H54 (cell line): ENCODE measurements around the gene OR6B3.

Experiments
- DNase-seq: peaks from one replicate; pipeline ENCODE4 v3.0.0; 2011; ENCODE audit warnings: low spot score, mixed read lengths; ENCODE audit not compliant: insufficient read length
- FAIRE-seq: peaks from 3 replicates; lab custom pipeline; 2011; peaks lifted over from hg19 to GRCh38; lab: Jason Lieb, UNC
- POLR2A ChIP-seq: IDR thresholded peaks from 2 replicates; pipeline ENCODE4 v1.6.1; 2011; ENCODE audit warnings: low read depth, mild to moderate bottlenecking, low read length

The OR6B3 gene

DNA sequence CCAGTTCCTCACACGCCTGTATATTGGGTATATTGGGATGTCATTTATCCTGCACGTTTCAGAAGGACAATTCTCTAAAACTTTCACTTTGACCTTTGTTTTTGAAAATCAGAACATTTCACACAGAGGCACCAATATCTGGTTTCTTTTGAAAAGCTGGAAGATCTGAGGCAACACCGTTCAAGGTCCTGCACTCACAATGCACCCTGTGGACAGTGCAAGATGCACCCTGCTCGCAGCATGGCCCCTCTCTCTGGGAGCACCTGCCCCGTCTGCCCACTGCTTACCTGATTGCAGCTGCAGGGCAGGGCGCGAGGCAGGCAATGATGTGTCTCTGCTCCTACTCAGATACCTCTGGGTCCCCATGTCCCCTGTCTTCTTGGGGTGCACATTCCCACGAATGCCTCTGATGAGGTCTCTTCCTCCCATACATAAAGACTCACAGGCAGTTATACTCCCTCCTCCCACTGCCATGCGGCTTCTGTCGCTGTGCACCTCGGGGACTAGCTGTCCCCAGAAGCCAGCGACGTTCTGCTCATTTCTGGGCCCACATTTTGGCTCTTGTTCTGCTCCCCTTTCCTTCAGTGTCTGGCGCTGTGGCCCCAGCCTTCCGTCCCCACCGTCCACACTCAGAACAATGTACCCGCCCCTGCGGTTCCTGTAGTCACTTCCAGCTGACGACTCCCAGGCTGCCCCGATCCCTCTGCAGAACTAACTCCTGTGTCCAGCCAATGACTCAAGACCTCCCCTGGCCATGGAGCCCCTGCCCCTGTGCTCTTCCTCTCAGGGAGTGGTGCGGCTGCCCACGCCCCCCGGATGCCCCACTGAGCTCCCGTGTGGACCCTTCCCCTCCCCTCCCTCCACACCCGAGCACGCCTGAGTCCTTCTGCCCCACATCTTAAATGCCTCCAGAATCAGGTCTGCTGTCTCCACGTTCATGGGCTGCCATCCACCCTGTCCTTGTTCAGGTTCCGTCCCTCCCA lies at the start of gene OR6B3:
OR6B3 (minus strand) TSS at position 349 of the 983 bp plus-strand sequence.
- TF ChIP-seq POLR2A = no peak
- no peak for FAIRE-seq

DNA sequence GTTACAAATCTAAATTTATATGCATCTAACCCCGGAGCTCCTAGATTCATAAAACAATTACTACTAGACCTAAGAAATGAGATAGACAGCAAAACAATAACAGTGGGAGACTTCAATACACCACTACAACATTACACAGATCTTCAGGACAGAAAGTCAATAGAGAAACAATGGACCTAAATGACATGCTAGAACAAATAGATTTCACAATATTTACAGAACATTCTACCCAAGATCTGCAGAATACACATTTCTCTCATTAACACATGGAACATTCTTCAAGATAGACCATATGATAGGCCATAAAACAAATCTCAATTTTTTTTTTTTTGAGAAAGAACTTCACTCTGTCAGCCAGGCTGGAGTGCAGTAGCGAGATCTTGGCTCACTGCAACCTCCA lies 45.0 kb upstream of the OR6B3 start:
- DNase-seq (no peak), FAIRE-seq (no peak)
- TF ChIP-seq POLR2A = no peak

More for the DNA sequence above, at the start of gene OR6B3:
- no peak for DNase-seq

DNA sequence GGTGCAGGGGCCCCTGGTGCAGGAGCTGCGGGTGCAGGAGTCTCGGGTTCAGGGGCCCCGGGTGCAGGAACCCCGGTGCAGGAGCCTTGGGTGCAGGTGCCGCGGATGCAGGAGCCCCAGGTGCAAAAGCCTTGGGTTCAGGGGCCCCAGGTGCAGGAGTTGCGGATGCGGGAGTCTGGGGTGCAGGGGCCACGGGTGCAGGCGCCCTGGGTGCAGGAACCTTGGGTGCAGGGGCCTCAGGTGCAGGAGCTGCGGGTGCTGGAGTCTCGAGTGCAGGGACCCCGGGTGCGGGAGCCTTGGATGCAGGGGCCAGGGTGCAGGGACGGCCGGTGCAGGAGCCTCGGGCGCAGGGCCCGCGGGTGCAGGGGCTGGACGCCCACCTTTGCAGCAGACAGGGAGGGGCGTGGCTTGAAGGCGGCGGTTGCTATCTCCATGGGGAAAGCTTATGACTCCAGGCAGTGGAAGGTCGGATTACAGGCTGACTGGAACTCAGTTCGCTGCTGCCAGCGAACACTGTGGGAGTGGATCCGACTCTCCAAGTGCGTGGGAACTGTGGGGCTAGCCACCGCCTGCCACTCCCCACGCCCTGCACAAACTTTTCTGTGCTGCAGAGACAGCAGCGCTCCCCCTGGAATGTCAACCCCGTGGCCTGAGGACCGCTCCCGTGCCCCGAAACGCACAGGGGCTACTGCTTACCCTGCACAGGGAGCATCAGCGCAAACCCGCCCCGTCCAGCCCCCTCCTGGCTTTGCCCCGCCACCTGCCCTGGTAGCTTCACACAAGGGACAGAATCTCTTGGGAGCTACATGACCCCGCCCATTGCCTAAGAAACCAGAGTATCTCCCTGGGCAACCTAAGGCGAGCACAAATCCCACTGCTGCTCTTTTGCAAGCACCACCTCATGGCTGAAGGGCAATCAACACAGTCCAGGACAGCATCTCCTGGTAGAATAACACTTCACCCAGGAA lies 42.5 kb upstream of the OR6B3 start:
- TF ChIP-seq POLR2A = no peak
- no peak for FAIRE-seq

DNA sequence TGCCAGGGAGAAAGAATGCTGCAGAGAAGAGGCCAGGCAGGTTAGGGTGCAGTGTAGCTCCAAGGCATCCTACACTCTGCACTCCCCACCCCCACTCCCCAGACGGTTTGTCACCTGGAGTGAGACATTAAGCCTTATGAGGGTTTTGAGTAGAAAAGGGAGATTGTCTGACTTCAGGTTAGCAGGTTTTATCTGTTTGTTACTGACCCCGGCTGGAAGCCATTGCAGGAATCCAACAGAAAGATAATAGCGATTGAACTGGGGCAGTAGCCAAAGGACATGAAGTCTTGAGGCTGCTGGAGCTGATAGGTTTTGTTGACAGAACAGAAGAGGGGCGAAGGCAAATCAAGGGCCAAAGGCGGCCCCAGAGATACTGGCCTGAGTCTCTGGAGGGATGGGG lies 36.0 kb upstream of the OR6B3 start:
- DNase-seq = no peak
- TF ChIP-seq POLR2A = no peak
- no peak for FAIRE-seq

More for the DNA sequence above, 42.5 kb upstream of the OR6B3 start:
- DNase-seq = no peak

DNA sequence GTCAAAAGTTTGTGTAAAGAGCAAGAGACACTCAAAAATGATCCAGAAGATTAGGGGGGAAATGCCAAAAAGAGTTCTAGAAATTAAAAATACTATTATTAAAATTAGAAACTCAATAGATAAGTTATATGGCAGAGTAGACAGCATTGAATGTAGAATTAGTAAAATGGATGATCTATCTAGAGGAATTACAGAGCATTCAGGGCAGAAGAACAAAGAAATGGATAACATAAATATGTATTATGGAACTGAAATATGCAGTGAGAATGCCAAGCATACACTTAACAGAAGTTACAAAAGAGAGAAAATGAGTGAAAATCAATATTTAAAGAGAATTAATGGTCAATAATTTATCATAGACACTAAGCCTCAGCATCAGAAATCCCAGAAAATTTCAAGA lies 33.2 kb upstream of the OR6B3 start:
- FAIRE-seq = no peak
- TF ChIP-seq POLR2A = no peak
- no peak for DNase-seq

DNA sequence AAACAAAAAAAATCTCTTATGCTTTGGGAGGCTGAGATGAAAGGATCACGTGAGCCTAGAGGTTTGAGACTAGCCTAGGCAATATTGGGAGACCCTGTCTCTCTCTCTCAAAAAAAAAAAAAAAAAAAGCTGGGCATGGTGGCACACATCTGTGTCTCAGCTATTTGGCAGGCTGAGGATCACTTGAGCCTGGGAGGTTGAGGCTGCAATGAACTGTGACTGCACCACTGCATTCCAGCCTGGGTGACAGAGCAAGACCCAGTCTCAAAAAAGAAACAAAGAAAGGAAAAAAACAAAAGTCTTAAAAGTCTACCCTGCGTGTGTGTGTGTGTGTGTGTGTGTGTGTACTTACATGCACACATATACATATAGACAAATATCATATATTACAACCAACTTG lies 25.3 kb upstream of the OR6B3 start:
- no peak for FAIRE-seq
- no peak for DNase-seq
- no peak for TF ChIP-seq POLR2A

DNA sequence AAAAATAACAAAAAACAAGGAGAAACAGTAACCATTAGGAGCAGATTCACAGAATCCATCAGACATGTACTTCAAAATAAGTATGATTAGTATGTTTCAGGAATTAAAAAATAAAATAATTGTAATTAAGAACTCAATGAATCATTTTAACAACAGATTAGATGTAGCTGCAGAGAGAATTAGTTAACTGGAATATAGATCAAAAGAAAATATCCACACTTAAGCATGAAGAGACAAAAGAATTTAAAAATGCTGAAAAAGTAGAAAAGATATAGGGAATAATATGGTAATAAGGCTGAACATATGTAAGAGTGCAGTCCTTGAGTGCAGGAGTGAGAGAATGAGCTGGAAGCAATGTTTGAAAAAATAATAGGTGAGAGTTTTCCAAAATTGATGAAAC lies 24.1 kb upstream of the OR6B3 start:
- no peak for TF ChIP-seq POLR2A
- DNase-seq (no peak), FAIRE-seq (no peak)

DNA sequence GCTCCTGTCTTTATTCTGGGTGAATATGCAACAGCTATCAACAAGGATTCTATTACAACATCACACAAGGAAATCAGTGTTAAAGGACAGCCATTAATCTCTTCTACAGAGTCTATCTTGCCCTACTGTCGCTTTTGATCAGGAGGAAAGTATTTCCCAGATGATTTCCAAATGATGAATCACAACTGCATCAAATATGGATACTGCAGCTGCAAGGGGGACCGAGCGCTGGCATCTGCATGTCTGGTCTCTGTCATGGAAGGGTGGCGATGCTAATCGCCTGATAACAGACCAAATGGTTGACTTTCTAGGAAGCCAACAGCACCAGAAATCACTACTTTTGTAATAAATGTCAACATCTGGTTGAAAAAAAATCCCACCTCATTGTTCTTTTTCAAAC lies 21.2 kb upstream of the OR6B3 start:
- FAIRE-seq = no peak
- TF ChIP-seq POLR2A = no peak
- DNase-seq = no peak

DNA sequence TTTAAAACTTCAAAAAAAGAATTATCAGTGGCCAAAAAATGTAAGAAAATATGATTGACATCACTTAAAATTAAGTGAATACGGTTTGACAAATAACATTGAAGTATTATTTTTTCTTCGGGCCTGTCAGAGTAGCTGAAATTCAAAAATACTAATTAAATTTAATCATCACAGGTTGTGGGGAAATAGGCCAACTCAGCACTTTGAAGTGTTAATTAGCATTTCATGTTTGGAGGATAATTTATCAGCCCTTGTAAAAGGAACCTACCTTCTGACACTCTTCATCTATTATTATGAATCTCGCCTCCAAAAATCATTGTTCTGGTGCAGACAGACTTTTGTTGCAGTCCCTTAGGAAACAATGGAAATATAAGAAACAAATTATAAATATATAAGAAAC lies 17.6 kb upstream of the OR6B3 start:
- DNase-seq (no peak), FAIRE-seq (no peak)
- no peak for TF ChIP-seq POLR2A

DNA sequence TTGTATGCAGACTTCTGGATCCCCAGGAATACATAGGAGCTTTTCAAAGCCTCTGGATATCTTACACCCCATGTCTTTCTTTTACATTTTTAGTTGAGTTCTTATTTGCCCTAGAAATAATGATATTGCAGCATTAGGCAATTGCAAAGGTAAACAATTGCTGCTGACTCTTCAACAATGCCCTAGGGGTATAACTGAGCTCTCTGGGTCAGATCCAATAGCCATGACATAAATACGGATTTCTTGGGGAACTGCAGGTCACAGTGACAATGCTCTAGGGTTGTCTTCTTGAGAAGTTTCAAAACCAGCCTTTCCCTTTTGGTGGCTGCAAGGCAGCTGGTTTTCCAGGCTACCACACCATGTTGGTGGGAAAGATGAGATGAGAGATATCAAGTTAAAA lies 16.5 kb upstream of the OR6B3 start:
- FAIRE-seq (no peak), DNase-seq (no peak)
- no peak for TF ChIP-seq POLR2A

DNA sequence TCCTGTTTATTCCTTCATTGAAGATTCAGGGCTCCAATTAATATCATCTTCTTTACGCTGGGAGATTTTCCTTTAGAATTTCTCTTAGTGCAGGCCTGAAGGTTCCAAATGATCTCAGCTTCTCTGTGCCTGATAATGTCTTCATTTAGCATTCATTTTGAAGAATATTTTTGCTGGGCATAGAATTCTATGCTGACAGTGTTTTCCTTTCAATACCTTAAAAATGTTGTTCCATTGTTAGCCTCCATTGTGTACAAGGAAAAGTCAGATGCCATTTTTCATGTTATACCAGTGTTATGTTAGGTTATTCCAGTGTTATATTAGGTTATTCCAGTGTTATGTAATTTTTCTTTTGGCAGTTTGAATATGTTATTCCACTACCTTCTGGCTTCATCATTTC lies 14.9 kb upstream of the OR6B3 start:
- TF ChIP-seq POLR2A = no peak
- FAIRE-seq (no peak), DNase-seq (no peak)

DNA sequence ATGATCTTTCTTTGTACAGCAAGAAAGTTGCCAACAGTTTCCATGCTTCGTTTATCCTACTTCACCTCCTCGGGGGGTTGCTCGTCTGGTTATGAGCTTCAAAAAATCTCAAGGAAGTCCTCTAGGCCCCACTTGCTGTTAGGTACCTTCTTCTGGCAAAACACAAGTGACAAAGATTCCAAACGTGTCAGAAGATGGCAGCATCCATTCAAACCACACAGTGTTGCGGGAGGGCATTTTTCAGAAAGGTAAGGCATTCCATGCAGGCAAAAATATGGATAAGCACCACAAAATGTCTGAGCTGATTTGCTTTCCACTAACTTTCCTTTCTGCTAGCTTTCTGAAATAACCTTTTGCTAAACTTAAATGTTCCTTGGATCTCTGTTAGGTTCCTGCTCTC lies 13.2 kb upstream of the OR6B3 start:
- FAIRE-seq (no peak), DNase-seq (no peak)
- no peak for TF ChIP-seq POLR2A

DNA sequence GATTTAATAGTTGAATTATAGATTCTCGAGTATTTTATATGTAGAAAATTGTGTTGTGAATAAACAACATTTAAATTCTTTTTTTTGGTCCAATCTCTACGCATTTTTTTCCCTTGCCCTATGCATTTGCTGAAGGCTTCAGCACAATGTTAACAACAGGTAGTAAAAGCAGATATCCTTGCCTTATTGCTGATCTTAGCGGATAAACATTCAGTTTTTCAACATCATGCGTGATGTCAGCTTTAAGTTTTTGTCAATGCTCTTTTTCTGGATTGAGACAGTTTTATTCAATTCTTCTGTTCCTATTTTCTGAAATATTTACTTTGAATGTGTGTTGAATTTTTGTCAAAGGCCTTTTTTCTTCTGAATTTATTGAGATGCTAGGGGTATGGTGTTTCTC lies 11.6 kb upstream of the OR6B3 start:
- no peak for FAIRE-seq
- no peak for TF ChIP-seq POLR2A

More for the DNA sequence above, 11.6 kb upstream of the OR6B3 start:
- no peak for DNase-seq
